HCT116 (cell line): ENCODE results near the gene IL1RAPL1. TPM values are rescaled to one million over a fixed set of nuclear protein-coding genes. Genes with fewer than 3 reads are reported as not detected.

Experiments used
- ATAC-seq: fragments of 200-7000 bp; cut with Tn5 transposase; 2 replicates; pipeline ENCODE4 v1.9.1; 2020; ENCODE audit warnings: mild to moderate bottlenecking, moderate library complexity
- BruUV-seq: library from RNA; stranded (reverse); fragments of 400-500 nt; replicated peaks from 2 replicates; lab custom pipeline; 2021; lab: Mats Ljungman, UMichigan
- CTCF ChIA-PET: fragments of 300-600 bp; sonication (Branson Sonifier 250); formaldehyde crosslinking; loops from one replicate; lab custom pipeline; 2021; ENCODE audit warnings: antibody characterized with exemption; lab: Charles Lee
- POLR2A ChIA-PET: fragments of 300-600, 350-600 bp; sonication (Branson Sonifier 250); formaldehyde crosslinking; loops from one replicate; lab custom pipeline; 2021; ENCODE audit warnings: antibody characterized with exemption; lab: Charles Lee
- RAD21 ChIA-PET, 2 experiments: fragments of 300-600 bp; sonication (Branson Sonifier 250); formaldehyde crosslinking; loops; one replicate each; lab custom pipeline; 2023; ENCODE audit warnings: low total read pairs in 2 of 2; ENCODE audit not compliant: uncharacterized antibody in 2 of 2, unreplicated experiment in 2 of 2, low non-redundant PET in 1 of 2; lab: Charles Lee
- DNase-seq: peaks from one replicate; pipeline ENCODE4 v3.0.0-alpha.2; 2010; ENCODE audit warnings: low read depth, low spot score
- H2AFZ ChIP-seq: fragments of 200-600 bp; shearing (Covaris generic), sonication (generic); 2 replicates; pipeline ENCODE4 v1.6.1; 2017; ENCODE audit warnings: low read depth, mixed run types, mixed read lengths, antibody characterized with exemption, low read length; ENCODE audit not compliant: poor library complexity, severe bottlenecking
- H3K27ac ChIP-seq: 2 replicates; pipeline ENCODE4 v1.5.1; 2012; ENCODE audit warnings: low read depth, low read length
- H3K27me3 ChIP-seq: fragments of 200-600 bp; sonication (generic); 2 replicates; pipeline ENCODE4 v1.6.1; 2016; ENCODE audit warnings: mixed run types, low read length, mixed read lengths; ENCODE audit not compliant: insufficient read depth
- H3K36me3 ChIP-seq, 2 experiments: fragments of 200-500 bp in 1 of 2; fragments of 200-600 bp in 1 of 2; sonication (Bioruptor generic) in 1 of 2; sonication (generic) in 1 of 2; 2 replicates each; pipeline versions ENCODE4 v1.5.1 to v1.6.1; 2014 to 2016; ENCODE audit warnings: low read length in 2 of 2, inconsistent platforms in 1 of 2, mixed read lengths in 1 of 2, mixed run types in 1 of 2; ENCODE audit not compliant: insufficient read depth in 2 of 2, control insufficient read depth in 1 of 2
- H3K4me1 ChIP-seq, 2 experiments: fragments of 200-600 bp in 1 of 2; sonication (generic) in 1 of 2; 2 replicates each; pipeline versions ENCODE4 v1.5.1 to v1.6.1; 2012 to 2017; ENCODE audit warnings: low read length in 2 of 2, inconsistent platforms in 1 of 2, mild to moderate bottlenecking in 1 of 2, mixed read lengths in 1 of 2, mixed run types in 1 of 2, moderate library complexity in 1 of 2; ENCODE audit not compliant: insufficient read depth in 2 of 2, control insufficient read depth in 1 of 2
- H3K4me2 ChIP-seq: fragments of 200-600 bp; sonication (generic); 2 replicates; pipeline ENCODE4 v1.6.1; 2017; ENCODE audit warnings: mixed run types, low read length, mixed read lengths
- H3K4me3 ChIP-seq, 2 experiments: fragments of 200-600 bp in 1 of 2; sonication (generic) in 1 of 2; replicated peaks in 1 of 2; 2 replicates each; pipeline ENCODE4 v1.5.1; 2011 to 2016; ENCODE audit warnings: low read length in 2 of 2, control low read depth in 1 of 2, low read depth in 1 of 2, mild to moderate bottlenecking in 1 of 2, mixed read lengths in 1 of 2, mixed run types in 1 of 2
- H3K79me2 ChIP-seq: fragments of 200-600 bp; sonication (generic); 2 replicates; pipeline ENCODE4 v1.6.1; 2017; ENCODE audit warnings: mild to moderate bottlenecking, mixed run types, low read length, moderate library complexity, mixed read lengths; ENCODE audit not compliant: insufficient read depth
- H3K9ac ChIP-seq: fragments of 200-600 bp; sonication (generic); 2 replicates; pipeline ENCODE4 v1.6.1; 2016; ENCODE audit warnings: low read length, mixed read lengths
- H3K9me2 ChIP-seq: fragments of 200-600 bp; sonication (generic), shearing (Covaris generic); 2 replicates; pipeline ENCODE4 v1.6.1; 2017; ENCODE audit warnings: mixed run types, mild to moderate bottlenecking, moderate library complexity; ENCODE audit not compliant: insufficient read depth
- H3K9me3 ChIP-seq, 2 experiments: fragments of 200-500 bp in 1 of 2; fragments of 200-600 bp in 1 of 2; sonication (Bioruptor generic) in 1 of 2; sonication (generic) in 1 of 2; 2 replicates each; pipeline ENCODE4 v1.6.1; 2014 to 2017; ENCODE audit warnings: low read length in 2 of 2, mixed read lengths in 2 of 2, inconsistent platforms in 1 of 2, low read depth in 1 of 2, mild to moderate bottlenecking in 1 of 2, mixed run types in 1 of 2, moderate library complexity in 1 of 2; ENCODE audit not compliant: control insufficient read depth in 1 of 2, insufficient read depth in 1 of 2
- H4K20me1 ChIP-seq: fragments of 200-600 bp; sonication (generic), shearing (Covaris generic); 2 replicates; pipeline ENCODE4 v1.6.1; 2017; ENCODE audit warnings: mixed run types, mild to moderate bottlenecking, moderate library complexity; ENCODE audit not compliant: insufficient read depth
- ATF3 ChIP-seq: IDR thresholded peaks from 2 replicates; pipeline ENCODE4 v1.6.1; 2012
- CEBPB ChIP-seq: IDR thresholded peaks from 2 replicates; pipeline ENCODE4 v1.6.1; 2012; ENCODE audit warnings: low read depth
- CTCF ChIP-seq, 3 experiments: fragments of 200-600 bp in 1 of 3; sonication (generic) in 1 of 3; IDR thresholded peaks in 2 of 3; conservative IDR thresholded peaks in 1 of 3; 2 replicates each; pipeline ENCODE4 v1.5.1; 2012 to 2017; ENCODE audit warnings: low read depth in 2 of 3, low read length in 2 of 3, antibody characterized with exemption in 1 of 3, borderline replicate concordance in 1 of 3, control low read depth in 1 of 3, mild to moderate bottlenecking in 1 of 3, mixed read lengths in 1 of 3, mixed run types in 1 of 3, moderate library complexity in 1 of 3; ENCODE audit not compliant: insufficient read depth in 1 of 3
- EGR1 ChIP-seq: IDR thresholded peaks from 2 replicates; pipeline ENCODE4 v1.6.1; 2012; ENCODE audit warnings: low read depth
- EZH2 ChIP-seq: fragments of 200-600 bp; sonication (generic); IDR thresholded peaks from 2 replicates; pipeline ENCODE4 v1.6.1; 2017; ENCODE audit warnings: antibody characterized with exemption, mixed run types
- FOSL1 ChIP-seq: IDR thresholded peaks from 2 replicates; pipeline ENCODE4 v1.6.1; 2012; ENCODE audit warnings: low read depth
- POLR2AphosphoS5 ChIP-seq: IDR thresholded peaks from 2 replicates; pipeline ENCODE4 v1.6.1; 2011; ENCODE audit warnings: mild to moderate bottlenecking, low read depth, low read length, moderate library complexity
- RAD21 ChIP-seq: IDR thresholded peaks from 2 replicates; pipeline ENCODE4 v1.6.1; 2012; ENCODE audit warnings: low read depth, mild to moderate bottlenecking
- SRF ChIP-seq: IDR thresholded peaks from 2 replicates; pipeline ENCODE4 v1.6.1; 2012; ENCODE audit warnings: low read depth
- YY1 ChIP-seq: IDR thresholded peaks from 2 replicates; pipeline ENCODE4 v1.6.1; 2011; ENCODE audit warnings: low read length, low read depth, moderate library complexity, mild to moderate bottlenecking; ENCODE audit not compliant: insufficient replicate concordance; ENCODE audit errors: extremely low read depth
- ZNF274 ChIP-seq: fragments of 200-500 bp; sonication (Bioruptor generic); IDR thresholded peaks from 2 replicates; pipeline ENCODE4 v1.6.1; 2014; ENCODE audit warnings: mild to moderate bottlenecking, low read depth, low read length, inconsistent platforms
- intact Hi-C: fragments of 100-400 bp; cut with micrococcal nuclease; formaldehyde crosslinking; loops from 2 replicates; pipeline ENCODE4 v1.10.0; 2022
- total RNA-seq: library from RNA; stranded (reverse); gene quantifications from one replicate; pipeline ENCODE4 v1.2.1, GENCODE V29; 2021; ENCODE audit not compliant: unreplicated experiment

IL1RAPL1 gene
- total RNA-seq, 1 experiment from 2014 or later, result 2.8 TPM

- Histone ChIP-seq H3K79me2 (no peaks in the 10 kb centered on the region), H3K4me3 (no peak overlapping the region), H3K4me2 (no peak overlapping the region), H3K9ac (no peak overlapping the region), H4K20me1 (no peaks in the 10 kb centered on the region), H3K9me3 (no peaks in the 10 kb centered on the region), H2AFZ (no peak overlapping the region), H3K27me3 (no peaks in the 10 kb centered on the region), H3K4me1 (peaks cover 0 to 10% of the 10 kb centered on the region in 2 experiments; a peak in 2 of 4 replicates), H3K36me3 (no peaks in the 10 kb centered on the region), H3K9me2 (no peaks in the 10 kb centered on the region), H3K27ac (no peak overlapping the region)
- ChIA-PET POLR2A (no interaction called here), RAD21 (no interaction called here), CTCF (no interaction called here)
- intact Hi-C loops, result no loop called here
- BruUV-seq, result no TSS peak
- ATAC-seq, result no peak
- DNase-seq, result no peak
- no peak for TF ChIP-seq ZNF274
- TF ChIP-seq EGR1, result no peak
- no peak for TF ChIP-seq EZH2
- no peak for TF ChIP-seq FOSL1
- no peak for TF ChIP-seq SRF
- no peak for TF ChIP-seq POLR2AphosphoS5
- no peak for TF ChIP-seq CTCF (IDR thresholded peaks at IDR 0.05 in 2 of 3, conservative IDR thresholded peaks at IDR 0.05 in 1 of 3; ENCODE audit: borderline replicate concordance in 1 of 3, insufficient read depth in 1 of 3, low read depth in 2 of 3, low read length in 2 of 3)
- no peak for TF ChIP-seq CEBPB
Measured at GRCh38 chrX:28670074-28670473, 82.8 kb downstream of the IL1RAPL1 start.

- Histone ChIP-seq H3K9me2 (no peaks in the 10 kb centered on the region), H3K79me2 (no peaks in the 10 kb centered on the region), H3K4me2 (no peak overlapping the region), H3K27ac (no peak overlapping the region), H2AFZ (no peak overlapping the region), H3K4me1 (no peaks in the 10 kb centered on the region), H3K27me3 (no peaks in the 10 kb centered on the region), H3K36me3 (no peaks in the 10 kb centered on the region), H3K9ac (no peak overlapping the region), H3K4me3 (no peak overlapping the region), H4K20me1 (no peaks in the 10 kb centered on the region), H3K9me3 (no peaks in the 10 kb centered on the region)
- ChIA-PET CTCF (no interaction called here), POLR2A (no interaction called here), RAD21 (no interaction called here)
- intact Hi-C loops, result no loop called here
- ATAC-seq (no peak), DNase-seq (no peak)
- BruUV-seq, result no TSS peak
- TF ChIP-seq YY1, result no peak
- no peak for TF ChIP-seq FOSL1
- TF ChIP-seq EZH2, result no peak
- no peak for TF ChIP-seq ATF3
- TF ChIP-seq RAD21, result no peak
Measured at GRCh38 chrX:28675173-28675572, 87.9 kb downstream of the IL1RAPL1 start.
